H1 (cell line): ENCODE measurements around the gene NUBP2. TPM values are rescaled to one million over a fixed set of nuclear protein-coding genes. Genes with fewer than 3 reads are reported as not detected.

Source experiments
- CTCF ChIA-PET: fragments of 300-600 bp; sonication (Branson Sonifier 250); formaldehyde crosslinking; loops from one replicate; lab custom pipeline; 2021; ENCODE audit not compliant: partially characterized antibody; lab: Charles Lee
- POLR2A ChIA-PET: fragments of 300-600 bp; sonication (Branson Sonifier 250); formaldehyde crosslinking; loops from one replicate; lab custom pipeline; 2021; ENCODE audit warnings: inconsistent platforms; ENCODE audit not compliant: partially characterized antibody; lab: Charles Lee
- DNase-seq, 2 experiments: peaks; one replicate each; pipeline versions ENCODE4 v3.0.0 to v3.0.0-alpha.2; 2010 to 2022; ENCODE audit warnings: low spot score in 2 of 2, low read depth in 1 of 2, mixed read lengths in 1 of 2
- FAIRE-seq: peaks from 2 replicates; lab custom pipeline; 2011; peaks lifted over from hg19 to GRCh38; lab: Jason Lieb, UNC
- H2AFZ ChIP-seq: 2 replicates; pipeline ENCODE4 v1.8.1; 2012; ENCODE audit warnings: low read length, inconsistent platforms
- H2AK5ac ChIP-seq: 2 replicates; pipeline ENCODE4 v1.6.1; 2013; ENCODE audit warnings: low read depth, low read length
- H2BK120ac ChIP-seq: replicated peaks from 2 replicates; pipeline ENCODE3; 2013; ENCODE audit warnings: low read depth, low read length, inconsistent platforms
- H2BK12ac ChIP-seq: 2 replicates; pipeline ENCODE4 v1.6.1; 2013; ENCODE audit warnings: low read depth, low read length
- H2BK15ac ChIP-seq: 2 replicates; pipeline ENCODE4 v1.6.1; 2013; ENCODE audit warnings: low read length
- H2BK20ac ChIP-seq: 2 replicates; pipeline ENCODE4 v1.6.1; 2013; ENCODE audit warnings: low read length
- H2BK5ac ChIP-seq: 2 replicates; pipeline ENCODE4 v1.6.1; 2013; ENCODE audit warnings: low read depth, low read length
- H3K14ac ChIP-seq: 2 replicates; pipeline ENCODE4 v1.6.1; 2013; ENCODE audit warnings: inconsistent platforms; ENCODE audit not compliant: insufficient read length
- H3K18ac ChIP-seq: 2 replicates; pipeline ENCODE4 v1.6.1; 2013; ENCODE audit warnings: low read length; ENCODE audit errors: extremely low read depth
- H3K23ac ChIP-seq: 2 replicates; pipeline ENCODE4 v1.6.1; 2013; ENCODE audit warnings: inconsistent platforms; ENCODE audit not compliant: insufficient read length
- H3K23me2 ChIP-seq: 2 replicates; pipeline ENCODE4 v1.6.1; 2013; ENCODE audit warnings: low read depth, low read length
- H3K27ac ChIP-seq: 2 replicates; pipeline ENCODE4 v1.6.1; 2011; ENCODE audit warnings: low read depth, low read length, inconsistent platforms
- H3K27me3 ChIP-seq, 4 experiments: replicated peaks in 1 of 4; 1 replicate in 1 of 4; 2 replicates in 3 of 4; pipeline versions ENCODE4 v1.6.1 to v1.8.1; 2011 to 2013; ENCODE audit warnings: low read length in 3 of 4, mild to moderate bottlenecking in 3 of 4, inconsistent platforms in 2 of 4, mixed read lengths in 2 of 4, moderate library complexity in 1 of 4; ENCODE audit not compliant: control insufficient read depth in 3 of 4, insufficient read depth in 3 of 4; ENCODE audit errors: extremely low read depth in 1 of 4
- H3K36me3 ChIP-seq, 4 experiments: 2 replicates each; pipeline versions ENCODE4 v1.6.1 to v1.8.1; 2011 to 2013; ENCODE audit warnings: mild to moderate bottlenecking in 4 of 4, low read length in 3 of 4, moderate library complexity in 2 of 4, control low read depth in 1 of 4, inconsistent platforms in 1 of 4; ENCODE audit not compliant: insufficient read depth in 4 of 4, control insufficient read depth in 2 of 4
- H3K4ac ChIP-seq: replicated peaks from 2 replicates; pipeline ENCODE3; 2013; ENCODE audit warnings: low read length, low read depth, mixed read lengths, inconsistent platforms; ENCODE audit not compliant: insufficient read length
- H3K4me1 ChIP-seq, 4 experiments: replicated peaks in 1 of 4; 1 replicate in 1 of 4; 2 replicates in 3 of 4; pipeline versions ENCODE4 v1.6.1 to v1.8.1; 2011 to 2013; ENCODE audit warnings: low read length in 3 of 4, inconsistent platforms in 2 of 4, mixed read lengths in 1 of 4; ENCODE audit not compliant: insufficient read depth in 4 of 4, control insufficient read depth in 3 of 4
- H3K4me2 ChIP-seq, 2 experiments: 2 replicates each; pipeline versions ENCODE4 v1.6.1 to v1.8.1; 2011 to 2013; ENCODE audit warnings: low read depth in 2 of 2, low read length in 2 of 2, control low read depth in 1 of 2, inconsistent platforms in 1 of 2, mild to moderate bottlenecking in 1 of 2; ENCODE audit not compliant: insufficient read depth in 1 of 2
- H3K4me3 ChIP-seq, 4 experiments: fragments of 200-600, 300-600 bp in 1 of 4; sonication (generic), shearing (Covaris generic), sonication (Bioruptor Twin) in 1 of 4; 2 replicates each; pipeline versions ENCODE4 v1.5.1 to v1.8.1; 2011 to 2016; ENCODE audit warnings: low read length in 4 of 4, low read depth in 3 of 4, control low read depth in 2 of 4, inconsistent platforms in 2 of 4, mild to moderate bottlenecking in 2 of 4, mixed read lengths in 1 of 4, moderate library complexity in 1 of 4; ENCODE audit not compliant: insufficient read depth in 2 of 4; ENCODE audit errors: extremely low read depth in 1 of 4
- H3K56ac ChIP-seq: replicated peaks from 2 replicates; pipeline ENCODE3; 2013; ENCODE audit warnings: low read depth, mild to moderate bottlenecking, mixed read lengths, low read length, inconsistent platforms; ENCODE audit not compliant: insufficient read length
- H3K79me1 ChIP-seq: 2 replicates; pipeline ENCODE4 v1.6.1; 2013; ENCODE audit warnings: low read depth, low read length, control low read depth
- H3K79me2 ChIP-seq, 2 experiments: 2 replicates each; pipeline versions ENCODE4 v1.6.1 to v1.8.1; 2012 to 2013; ENCODE audit warnings: low read length in 2 of 2, mild to moderate bottlenecking in 2 of 2, inconsistent platforms in 1 of 2; ENCODE audit not compliant: insufficient read depth in 2 of 2, control insufficient read depth in 1 of 2
- H3K9ac ChIP-seq, 4 experiments: replicated peaks in 1 of 4; 1 replicate in 1 of 4; 2 replicates in 3 of 4; pipeline versions ENCODE4 v1.6.1 to v1.8.1; 2011 to 2013; ENCODE audit warnings: low read depth in 3 of 4, low read length in 3 of 4, control low read depth in 2 of 4, mild to moderate bottlenecking in 2 of 4, moderate library complexity in 2 of 4, inconsistent platforms in 1 of 4; ENCODE audit errors: extremely low read depth in 1 of 4
- H3K9me3 ChIP-seq, 2 experiments: 2 replicates each; pipeline versions ENCODE4 v1.6.1 to v1.8.1; 2012 to 2013; ENCODE audit warnings: mild to moderate bottlenecking in 2 of 2, moderate library complexity in 2 of 2, control low read depth in 1 of 2, inconsistent platforms in 1 of 2, low read depth in 1 of 2, low read length in 1 of 2, mixed read lengths in 1 of 2; ENCODE audit not compliant: insufficient read depth in 2 of 2
- H4K20me1 ChIP-seq, 2 experiments: replicated peaks in 1 of 2; 2 replicates each; pipeline versions ENCODE3 to v1.8.1; 2011 to 2013; ENCODE audit warnings: inconsistent platforms in 2 of 2, low read length in 2 of 2, mild to moderate bottlenecking in 1 of 2; ENCODE audit not compliant: insufficient read depth in 2 of 2, control insufficient read depth in 1 of 2
- H4K5ac ChIP-seq: 2 replicates; pipeline ENCODE4 v1.6.1; 2013; ENCODE audit warnings: low read length, low read depth, mixed read lengths, inconsistent platforms; ENCODE audit not compliant: insufficient read length
- H4K8ac ChIP-seq: 2 replicates; pipeline ENCODE4 v1.8.0; 2013; ENCODE audit warnings: mild to moderate bottlenecking, moderate library complexity, low read length, inconsistent platforms; ENCODE audit not compliant: insufficient read depth; ENCODE audit errors: extremely low read depth
- H4K91ac ChIP-seq: replicated peaks from 2 replicates; pipeline ENCODE3; 2013; ENCODE audit warnings: low read length, mixed read lengths, inconsistent platforms; ENCODE audit not compliant: insufficient read length
- CEBPB ChIP-seq: IDR thresholded peaks from 2 replicates; pipeline ENCODE4 v1.6.1; 2012; ENCODE audit warnings: low read depth, low read length
- CTBP2 ChIP-seq: IDR thresholded peaks from 2 replicates; pipeline ENCODE4 v1.7.0; 2011; ENCODE audit warnings: borderline replicate concordance, mild to moderate bottlenecking, moderate library complexity, mixed read lengths, low read length; ENCODE audit not compliant: insufficient read depth, insufficient read length
- EGR1 ChIP-seq: IDR thresholded peaks from 2 replicates; pipeline ENCODE4 v1.6.1; 2011; ENCODE audit warnings: low read depth, low read length, borderline replicate concordance
- FOSL1 ChIP-seq: IDR thresholded peaks from 2 replicates; pipeline ENCODE4 v1.6.1; 2011; ENCODE audit warnings: mild to moderate bottlenecking, low read depth, low read length, moderate library complexity; ENCODE audit not compliant: insufficient read depth
- GTF2F1 ChIP-seq: IDR thresholded peaks from 2 replicates; pipeline ENCODE4 v1.6.1; 2012; ENCODE audit warnings: low read depth, low read length, improper control_type of control experiment, borderline replicate concordance
- NANOG ChIP-seq: IDR thresholded peaks from 2 replicates; pipeline ENCODE4 v1.6.1; 2011; ENCODE audit warnings: low read length, low read depth, mild to moderate bottlenecking, inconsistent platforms; ENCODE audit not compliant: insufficient read depth, poor library complexity, severe bottlenecking
- RAD21 ChIP-seq, 2 experiments: IDR thresholded peaks in 1 of 2; conservative IDR thresholded peaks in 1 of 2; 2 replicates each; pipeline ENCODE4 v1.6.1; 2011; ENCODE audit warnings: low read depth in 2 of 2, low read length in 2 of 2, improper control_type of control experiment in 1 of 2, inconsistent platforms in 1 of 2, mild to moderate bottlenecking in 1 of 2, moderate library complexity in 1 of 2
- SIRT6 ChIP-seq: IDR thresholded peaks from one replicate; pipeline ENCODE4 v1.7.1; 2012; ENCODE audit warnings: low read length, inconsistent platforms
- TAF1 ChIP-seq: IDR thresholded peaks from 2 replicates; pipeline ENCODE4 v1.6.1; 2011; ENCODE audit warnings: mild to moderate bottlenecking, low read depth, low read length
- WGBS, 2 experiments: shearing (Covaris generic) in 1 of 2; methylation state at CpG; one replicate each; pipeline versions ENCODE4 v1.1.6 to v1.1.7; 2013 to 2015; ENCODE audit warnings: low lambda C conversion rate in 2 of 2, mixed read lengths in 2 of 2, inconsistent platforms in 1 of 2, low coverage in 1 of 2, missing lambda C conversion rate in 1 of 2; ENCODE audit not compliant: insufficient replicate concordance in 2 of 2, insufficient coverage in 1 of 2, insufficient read length in 1 of 2; ENCODE audit errors: extremely low coverage in 1 of 2, missing lambda C conversion rate in 1 of 2; 5-methylcytosine and 5-hydroxymethylcytosine counted together
- polyA plus RNA-seq, 7 experiments: library from polyadenylated mRNA; depleted of rRNA in 3 of 7; stranded (reverse) in 5 of 7; unstranded in 2 of 7; fragments of >200 nt in 5 of 7; fragments of 200-250 nt in 2 of 7; gene quantifications; 1 replicate in 5 of 7; 2 replicates in 1 of 7; 4 replicates in 1 of 7; pipeline versions ENCODE4 v1.2.1 to v1.2.3, GENCODE V29; 2011 to 2013; ENCODE audit warnings: missing spikeins in 2 of 7, mixed read lengths in 2 of 7
- total RNA-seq: library from RNA; stranded (reverse); fragmentation: NEBNext Ultra II Directional; extraction: Animal tissue kit (Norgen Biotek cat#: 25700); gene quantifications from 2 replicates; pipeline ENCODE4 v1.2.1, GENCODE V29; 2021
- TF ChIP-seq, protein P1 (sequence below): IDR thresholded peaks from 2 replicates; pipeline ENCODE4 v1.6.1; 2011; ENCODE audit warnings: low read length, improper control_type of control experiment
- TF ChIP-seq, protein P2 (sequence below): IDR thresholded peaks from 2 replicates; pipeline ENCODE4 v1.6.1; 2012; ENCODE audit warnings: low read length, inconsistent platforms

The NUBP2 gene
- total and polyA plus RNA-seq, 2 of the 8 experiments (the other 6 are each of a cell fraction or from before 2014, with no cell fraction given) = 70.3 to 96.9 TPM

DNA sequence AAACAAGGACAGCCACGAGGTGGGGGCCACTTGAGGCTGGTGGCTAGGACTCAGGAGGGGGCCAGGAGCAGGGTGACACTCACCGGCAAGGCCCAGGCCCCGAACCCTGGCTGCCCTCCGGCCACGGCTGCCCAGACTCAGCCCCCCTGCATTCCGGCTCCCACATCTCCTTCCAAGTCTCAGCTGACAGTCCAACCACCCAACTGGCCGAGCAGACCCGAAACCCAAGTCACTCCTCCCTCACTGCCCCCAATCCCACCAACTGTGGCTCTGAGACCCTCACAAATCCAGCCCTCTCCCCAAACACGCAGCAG, 34.5 kb downstream of the NUBP2 start:
- Histone ChIP-seq H3K4me3 (no peak overlapping the region), H4K20me1 (peaks cover 3 to 4% of the 10 kb centered on the region in 2 experiments), H3K23ac (no peak overlapping the region), H2BK15ac (no peak overlapping the region), H3K4ac (no peak overlapping the region), H2BK12ac (no peak overlapping the region), H3K4me1 (no peaks in the 10 kb centered on the region), H3K4me2 (no peak overlapping the region), H2BK20ac (no peak overlapping the region), H3K56ac (no peak overlapping the region), H3K9me3 (no peaks in the 10 kb centered on the region), H3K36me3 (peaks cover 0 to 9% (median 4%) of the 10 kb centered on the region in 4 experiments; a peak in 5 of 8 replicates), H3K27me3 (no peaks in the 10 kb centered on the region), H3K79me1 (no peaks in the 10 kb centered on the region), H4K8ac (peak overlapping the region; percentile 85; the same call in 1 of the 2 replicates), H3K18ac (no peak overlapping the region), H2AFZ (no peak overlapping the region), H2AK5ac (no peak overlapping the region), H3K9ac (no peak overlapping the region), H3K14ac (no peak overlapping the region), H2BK120ac (no peak overlapping the region), H4K91ac (no peak overlapping the region), H3K79me2 (no peaks in the 10 kb centered on the region), H3K27ac (no peak overlapping the region), H2BK5ac (no peak overlapping the region), H4K5ac (no peak overlapping the region), H3K23me2 (no peaks in the 10 kb centered on the region)
- whole genome bisulfite sequencing, 2 experiments = 94% methylated on average over 9 of the region's 9 CpGs; no CpG with 5 or more reads in 1 of the 2 experiments
- CTCF ChIA-PET = no interaction called here
- FAIRE-seq (no peak), DNase-seq (no peak)
- POLR2A ChIA-PET = interaction anchor here (1.3 kb wide), 1 partner anchor 147 kb away, joined by 5 read pairs; the partner anchor contains the start of gene RPS2
- no peak for TF ChIP-seq GTF2F1
- TF ChIP-seq CEBPB = no peak
- no peak for TF ChIP-seq FOSL1
- TF ChIP-seq, protein P1, sequence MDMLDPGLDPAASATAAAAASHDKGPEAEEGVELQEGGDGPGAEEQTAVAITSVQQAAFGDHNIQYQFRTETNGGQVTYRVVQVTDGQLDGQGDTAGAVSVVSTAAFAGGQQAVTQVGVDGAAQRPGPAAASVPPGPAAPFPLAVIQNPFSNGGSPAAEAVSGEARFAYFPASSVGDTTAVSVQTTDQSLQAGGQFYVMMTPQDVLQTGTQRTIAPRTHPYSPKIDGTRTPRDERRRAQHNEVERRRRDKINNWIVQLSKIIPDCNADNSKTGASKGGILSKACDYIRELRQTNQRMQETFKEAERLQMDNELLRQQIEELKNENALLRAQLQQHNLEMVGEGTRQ = no peak
- TF ChIP-seq RAD21 (IDR thresholded peaks at IDR 0.05 in 1 of 2, conservative IDR thresholded peaks at IDR 0.05 in 1 of 2; ENCODE audit: low read depth in 2 of 2, low read length in 2 of 2) = no peak
- TF ChIP-seq TAF1 = no peak
- no peak for TF ChIP-seq SIRT6
- TF ChIP-seq, protein P2, sequence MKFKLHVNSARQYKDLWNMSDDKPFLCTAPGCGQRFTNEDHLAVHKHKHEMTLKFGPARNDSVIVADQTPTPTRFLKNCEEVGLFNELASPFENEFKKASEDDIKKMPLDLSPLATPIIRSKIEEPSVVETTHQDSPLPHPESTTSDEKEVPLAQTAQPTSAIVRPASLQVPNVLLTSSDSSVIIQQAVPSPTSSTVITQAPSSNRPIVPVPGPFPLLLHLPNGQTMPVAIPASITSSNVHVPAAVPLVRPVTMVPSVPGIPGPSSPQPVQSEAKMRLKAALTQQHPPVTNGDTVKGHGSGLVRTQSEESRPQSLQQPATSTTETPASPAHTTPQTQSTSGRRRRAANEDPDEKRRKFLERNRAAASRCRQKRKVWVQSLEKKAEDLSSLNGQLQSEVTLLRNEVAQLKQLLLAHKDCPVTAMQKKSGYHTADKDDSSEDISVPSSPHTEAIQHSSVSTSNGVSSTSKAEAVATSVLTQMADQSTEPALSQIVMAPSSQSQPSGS = no peak
- TF ChIP-seq NANOG = no peak
- TF ChIP-seq CTBP2 = no peak
- no peak for TF ChIP-seq EGR1
